Keratinocyte (primary cell): ENCODE measurements around the gene MTCH1.

Experiments
- EZH2 ChIP-seq: IDR thresholded peaks from one replicate; pipeline ENCODE4 v1.6.1; 2012; ENCODE audit warnings: inconsistent platforms, mild to moderate bottlenecking, low read length, moderate library complexity
- TF ChIP-seq, protein P1 (sequence below), 3 experiments: IDR thresholded peaks in 1 of 3; conservative IDR thresholded peaks in 1 of 3; optimal IDR thresholded peaks in 1 of 3; 2 replicates in 2 of 3; 3 replicates in 1 of 3; pipeline versions ENCODE3 to v1.5.1; 2011; ENCODE audit warnings: low read length in 3 of 3, mild to moderate bottlenecking in 3 of 3, moderate library complexity in 2 of 3, control low read depth in 1 of 3, inconsistent platforms in 1 of 3; ENCODE audit not compliant: insufficient read depth in 2 of 3; ENCODE audit errors: extremely low read depth in 1 of 3

- TF ChIP-seq, protein P1, sequence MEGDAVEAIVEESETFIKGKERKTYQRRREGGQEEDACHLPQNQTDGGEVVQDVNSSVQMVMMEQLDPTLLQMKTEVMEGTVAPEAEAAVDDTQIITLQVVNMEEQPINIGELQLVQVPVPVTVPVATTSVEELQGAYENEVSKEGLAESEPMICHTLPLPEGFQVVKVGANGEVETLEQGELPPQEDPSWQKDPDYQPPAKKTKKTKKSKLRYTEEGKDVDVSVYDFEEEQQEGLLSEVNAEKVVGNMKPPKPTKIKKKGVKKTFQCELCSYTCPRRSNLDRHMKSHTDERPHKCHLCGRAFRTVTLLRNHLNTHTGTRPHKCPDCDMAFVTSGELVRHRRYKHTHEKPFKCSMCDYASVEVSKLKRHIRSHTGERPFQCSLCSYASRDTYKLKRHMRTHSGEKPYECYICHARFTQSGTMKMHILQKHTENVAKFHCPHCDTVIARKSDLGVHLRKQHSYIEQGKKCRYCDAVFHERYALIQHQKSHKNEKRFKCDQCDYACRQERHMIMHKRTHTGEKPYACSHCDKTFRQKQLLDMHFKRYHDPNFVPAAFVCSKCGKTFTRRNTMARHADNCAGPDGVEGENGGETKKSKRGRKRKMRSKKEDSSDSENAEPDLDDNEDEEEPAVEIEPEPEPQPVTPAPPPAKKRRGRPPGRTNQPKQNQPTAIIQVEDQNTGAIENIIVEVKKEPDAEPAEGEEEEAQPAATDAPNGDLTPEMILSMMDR (optimal IDR thresholded peaks at IDR 0.05 in 1 of 3, IDR thresholded peaks at IDR 0.05 in 1 of 3, conservative IDR thresholded peaks at IDR 0.05 in 1 of 3; ENCODE audit: extremely low read depth in 1 of 3, insufficient read depth in 2 of 3, low read length in 3 of 3) = no peak
- TF ChIP-seq EZH2 = no peak
Observed at GRCh38 chr6:36999751-37000125, 13.7 kb upstream of the MTCH1 start.
